Dermis blood vessel endothelial cell (primary cell): ENCODE results near the gene NOX5. TPM values are rescaled to one million over a fixed set of nuclear protein-coding genes. Genes with fewer than 3 reads are reported as not detected.

Source experiments
- DNase-seq: peaks from one replicate; pipeline ENCODE4 v3.0.0; 2010
- total RNA-seq: library from RNA; depleted of rRNA; stranded (reverse); fragments of >200 nt; gene quantifications from 2 replicates; pipeline ENCODE4 v1.2.3, GENCODE V29; 2014

The NOX5 gene
- total RNA-seq, 1 donor from 2014 or later, result under 0.01 TPM

DNA sequence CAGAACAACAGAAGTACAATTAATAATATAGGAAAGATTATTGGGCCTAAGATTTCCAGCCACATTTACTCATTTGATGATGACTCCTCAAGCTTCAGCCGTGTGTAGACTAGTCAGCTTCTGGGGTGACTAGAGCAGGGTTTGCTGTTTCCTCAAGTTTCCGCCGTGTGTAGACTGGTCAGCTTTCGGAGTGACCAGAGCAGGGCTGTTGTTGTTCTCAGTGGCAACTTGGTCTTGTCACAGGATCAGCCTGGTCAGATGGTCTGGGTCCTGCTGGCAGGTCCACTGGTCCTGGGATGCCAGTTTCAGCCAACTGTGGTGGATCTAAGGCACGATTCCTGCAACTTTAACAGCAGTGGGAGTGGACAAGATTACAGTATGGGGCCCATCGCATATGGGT, 21.8 kb upstream of the NOX5 start:
- DNase-seq, result no peak

DNA sequence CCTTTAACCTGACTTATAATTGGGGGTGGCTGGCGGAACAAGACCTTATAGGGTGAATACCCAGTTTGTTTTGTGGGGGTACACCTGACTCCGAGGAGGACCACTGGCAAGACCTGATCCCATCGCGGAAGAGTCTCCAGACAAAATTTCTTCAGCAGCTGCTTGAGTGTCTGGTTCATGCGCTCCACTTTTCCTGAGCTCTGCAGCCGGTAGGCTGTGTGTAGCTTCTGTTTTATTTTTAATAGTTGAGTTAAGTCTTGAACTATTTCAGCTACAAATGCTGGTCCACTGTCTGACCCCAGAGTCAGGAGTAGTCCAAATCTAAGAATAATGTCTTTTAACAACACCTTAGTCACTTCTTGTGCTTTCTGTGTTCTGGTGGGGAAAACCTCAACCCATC, 21.2 kb upstream of the NOX5 start:
- DNase-seq, result no peak

DNA sequence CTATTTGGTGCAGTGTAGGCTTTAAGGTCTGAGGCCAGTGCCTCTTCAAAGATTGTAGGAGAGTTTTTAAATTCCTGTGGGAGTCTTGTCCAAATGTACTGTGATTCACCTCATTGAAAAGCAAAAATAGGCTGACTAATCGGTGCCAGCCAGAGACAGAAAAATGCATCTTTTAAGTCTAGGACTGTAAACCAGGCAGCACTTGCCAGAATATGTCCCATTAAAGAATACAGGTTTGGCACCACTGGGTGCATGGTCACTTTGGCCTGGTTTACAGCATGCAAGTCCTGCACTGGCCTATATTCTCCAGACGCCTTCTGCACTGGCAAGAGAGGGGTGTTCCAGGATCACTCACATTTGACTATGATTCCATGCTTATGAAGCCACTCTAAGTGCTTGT, 20.3 kb upstream of the NOX5 start:
- DNase-seq, result no peak

DNA sequence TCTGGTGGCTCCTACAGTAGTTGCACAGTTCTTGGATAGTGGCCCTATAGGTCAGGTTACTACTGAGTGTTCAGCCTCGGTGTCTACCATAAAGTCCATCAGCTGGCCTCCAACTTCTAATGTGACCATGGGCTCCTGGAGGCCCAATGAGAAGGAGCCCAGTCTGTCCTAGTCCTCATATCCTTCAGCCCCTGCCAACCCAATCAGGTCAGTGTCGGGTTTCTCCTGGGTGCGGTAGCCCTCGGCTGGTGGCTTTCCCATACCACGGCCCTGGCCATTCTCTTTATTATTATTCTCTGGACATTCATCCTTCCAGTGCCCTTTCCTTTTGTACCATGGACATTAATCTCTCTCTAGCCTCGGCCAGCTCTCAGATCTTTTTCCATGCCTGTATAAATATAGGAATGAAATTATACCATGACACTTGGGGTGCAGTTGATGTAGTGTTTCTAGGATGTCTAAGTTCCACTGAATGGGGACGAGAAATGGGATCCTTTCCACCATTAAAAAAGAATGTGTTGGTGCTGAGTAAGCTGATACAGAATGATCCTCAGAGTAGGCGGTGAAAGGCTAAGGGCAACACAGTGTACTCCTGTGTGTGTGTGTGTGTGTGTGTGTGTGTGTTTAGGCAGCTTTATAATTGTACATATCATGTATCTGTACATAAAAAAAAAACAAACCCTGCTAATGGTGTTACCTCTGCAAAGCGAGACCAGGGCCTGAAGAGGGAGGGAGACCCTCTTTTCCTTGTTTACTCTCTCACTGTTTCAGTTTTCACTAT, 19.3 kb upstream of the NOX5 start:
- DNase-seq, result no peak

DNA sequence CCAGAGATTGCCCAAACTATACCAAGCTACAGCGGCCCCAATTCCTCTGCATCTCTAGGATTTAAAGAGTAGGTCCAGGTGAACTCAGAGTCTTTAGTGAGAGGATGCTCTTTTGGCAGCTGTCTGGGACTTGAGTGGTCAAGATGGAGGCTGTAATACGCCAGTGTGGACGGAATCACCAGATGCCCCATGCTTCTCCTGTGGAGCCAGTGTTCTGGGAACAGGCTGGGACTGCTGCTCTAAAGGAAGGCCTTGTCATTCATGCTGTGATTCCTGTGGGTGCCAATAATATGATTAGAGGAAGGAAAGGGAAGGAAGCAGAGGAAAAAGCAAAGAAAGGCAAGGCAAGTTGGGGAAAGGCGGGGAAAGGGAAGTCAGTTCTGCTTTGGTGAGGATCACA, 17.4 kb upstream of the NOX5 start:
- no peak for DNase-seq

DNA sequence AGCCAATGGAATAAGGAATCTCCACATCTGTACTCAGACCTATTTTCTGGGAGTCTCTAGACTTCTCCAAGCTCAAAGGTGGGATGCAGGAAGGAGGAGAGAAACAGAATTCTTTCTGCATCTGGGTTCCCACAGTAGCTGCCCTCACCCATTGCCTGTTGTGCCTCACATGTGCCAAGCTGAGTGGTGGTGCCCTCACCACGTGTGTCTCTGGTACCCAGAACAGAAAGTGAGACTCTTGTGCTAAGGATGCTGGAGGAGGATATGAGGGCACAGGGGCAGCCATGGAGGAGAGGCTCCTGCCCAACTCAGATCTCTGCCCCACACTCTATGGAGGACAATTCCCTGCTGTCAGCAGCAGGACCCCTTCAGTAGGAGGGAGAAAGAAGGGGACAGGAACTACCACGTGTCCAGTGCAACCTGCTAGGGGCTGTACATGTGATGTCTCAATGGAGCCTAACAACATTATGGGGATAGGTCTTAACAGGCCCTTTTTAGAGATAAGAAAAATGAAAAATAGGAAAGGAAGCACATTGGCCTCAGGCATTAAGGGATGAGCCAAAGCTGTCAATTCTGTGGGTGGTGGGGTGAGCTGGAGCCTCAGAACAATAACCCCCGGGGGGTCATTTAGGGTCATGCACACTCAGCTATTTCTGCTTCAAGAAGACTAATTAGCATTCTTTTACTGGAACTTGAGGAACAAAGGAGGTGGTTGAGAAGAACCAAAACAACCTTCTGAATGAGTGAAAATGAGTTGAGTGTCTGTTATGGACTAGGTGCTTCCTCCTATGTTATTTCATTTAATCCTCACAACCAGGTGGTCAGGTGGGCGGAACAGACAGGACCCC, 16.3 kb upstream of the NOX5 start:
- DNase-seq, result no peak

DNA sequence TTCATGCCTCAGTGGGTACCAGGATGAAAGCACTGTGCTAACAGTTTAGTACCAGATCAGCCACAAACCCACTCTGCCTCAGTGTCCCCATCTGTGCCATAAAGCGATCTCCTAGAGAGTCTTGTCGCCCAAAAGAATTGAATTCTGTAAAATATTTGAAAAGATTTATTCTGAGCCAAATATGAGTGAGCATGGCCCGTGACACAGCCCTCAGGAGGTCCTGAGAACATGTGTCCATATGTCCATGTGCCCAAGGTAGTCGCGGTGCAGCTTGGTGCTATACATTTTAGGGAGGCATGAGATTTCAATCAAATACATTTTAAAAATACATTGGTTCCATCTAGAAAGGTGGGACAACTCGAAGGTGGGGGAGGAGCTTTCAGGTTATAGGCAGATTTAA, 15.4 kb upstream of the NOX5 start:
- no peak for DNase-seq

DNA sequence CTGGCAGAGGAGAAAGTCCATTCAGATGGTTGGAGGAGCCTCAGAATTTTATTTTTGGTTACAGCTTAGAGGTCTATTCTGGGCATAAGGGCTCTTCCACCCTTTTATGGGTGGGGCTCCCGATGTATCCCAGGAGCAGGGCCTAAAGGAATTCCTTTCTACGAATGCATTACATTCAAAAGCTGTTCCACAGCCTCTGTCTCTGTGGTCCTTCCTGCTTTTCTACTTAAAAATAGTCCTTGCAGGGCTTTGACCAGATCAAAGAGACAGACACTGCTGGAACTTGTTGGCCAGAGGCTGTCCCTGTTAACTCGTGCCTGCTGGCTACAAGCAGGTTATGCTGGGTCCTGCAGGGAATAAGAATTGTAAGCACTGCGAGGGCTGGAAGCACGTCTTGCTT, 14.4 kb upstream of the NOX5 start:
- no peak for DNase-seq

DNA sequence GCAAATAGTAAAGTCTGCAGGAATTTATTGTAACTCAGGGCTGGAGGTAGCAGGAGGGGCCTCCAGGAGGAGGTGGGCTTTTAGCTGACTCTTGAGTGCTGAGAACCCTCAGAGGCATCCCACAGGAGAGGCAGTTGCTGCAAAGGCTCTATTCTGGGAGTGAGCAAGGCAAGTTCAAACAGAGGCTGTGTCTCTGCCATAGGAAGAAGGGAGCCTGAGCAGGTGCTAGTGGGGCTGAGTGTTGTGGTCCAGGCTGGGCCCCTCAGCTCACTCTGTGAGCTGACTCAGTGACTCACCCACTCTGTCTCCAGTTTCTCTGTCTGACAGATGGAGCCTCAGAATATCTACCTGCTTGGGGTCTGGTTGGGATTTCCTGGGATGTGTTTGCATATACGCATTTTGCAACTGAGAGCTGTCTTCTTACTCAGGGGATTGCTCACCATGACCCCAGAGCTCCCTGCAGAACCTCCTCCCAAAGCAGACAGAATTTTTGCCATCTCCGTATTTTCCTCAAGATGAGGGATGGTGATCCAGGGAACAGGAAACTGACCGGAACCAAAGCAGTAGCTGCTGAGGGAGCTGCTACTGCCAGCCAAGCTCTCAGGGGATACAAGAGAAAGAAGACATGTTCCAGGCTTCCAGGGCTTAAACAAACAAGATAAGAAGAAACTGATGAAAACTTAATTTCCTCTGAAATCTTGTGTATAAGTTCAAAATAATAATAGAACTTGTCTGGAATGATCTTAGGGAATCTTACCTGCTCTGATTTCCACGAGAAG, 13.6 kb upstream of the NOX5 start:
- no peak for DNase-seq

DNA sequence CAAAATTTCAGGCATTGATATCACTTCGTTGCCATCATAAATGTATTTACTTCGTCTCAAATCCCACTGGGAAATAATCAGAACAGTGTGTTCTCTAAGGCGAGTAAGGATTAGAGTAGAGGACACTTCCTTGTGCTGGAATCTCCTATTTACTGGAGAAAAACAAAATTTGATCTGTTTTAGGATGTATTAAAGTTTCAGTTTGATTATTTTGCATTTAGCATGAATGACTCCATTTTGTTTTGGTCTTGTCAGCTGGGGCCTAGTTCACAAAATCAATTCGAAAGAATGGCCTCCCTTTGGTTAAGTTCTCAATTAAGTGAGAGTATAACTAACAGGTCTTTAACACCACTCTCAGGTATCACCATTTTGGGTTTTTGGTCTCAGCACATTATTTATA, 11.7 kb upstream of the NOX5 start:
- DNase-seq, result no peak

DNA sequence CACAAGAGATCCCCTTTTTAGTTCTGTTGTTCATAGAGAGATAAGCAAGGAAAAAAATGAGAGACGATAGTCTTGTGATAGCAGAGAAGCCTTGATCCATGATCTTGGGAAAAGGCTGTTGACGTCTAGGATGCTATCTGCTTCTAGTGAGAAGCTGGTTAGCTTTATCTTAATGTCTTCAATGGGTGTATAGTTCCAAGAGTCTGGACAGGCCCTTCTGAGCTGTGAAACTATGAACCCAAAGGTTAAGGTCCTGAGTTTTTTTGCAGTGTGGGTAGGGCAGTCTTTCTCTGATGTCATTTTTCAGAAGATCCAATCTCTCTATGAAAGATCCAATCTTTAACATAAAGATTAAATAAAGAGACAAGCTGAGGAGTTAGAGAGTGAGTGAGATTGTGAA, 10.5 kb upstream of the NOX5 start:
- DNase-seq, result no peak

DNA sequence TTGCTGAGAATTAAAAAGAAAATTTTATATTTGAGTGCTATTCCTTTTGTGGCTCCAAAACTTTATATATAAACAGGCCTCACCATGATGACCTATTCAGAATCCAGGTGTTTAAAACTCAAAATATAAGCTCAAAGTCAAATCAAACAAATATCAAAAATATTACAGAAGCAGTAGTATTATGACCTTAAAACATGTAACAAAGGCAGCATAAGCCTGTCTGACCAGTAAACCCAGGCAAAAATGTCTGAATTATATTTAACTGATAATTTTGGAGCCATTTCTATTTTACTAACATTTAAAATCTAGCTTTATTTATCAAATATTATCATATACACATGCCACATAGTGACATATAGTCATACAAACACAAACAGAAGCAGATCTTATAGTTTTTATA, 6.4 kb upstream of the NOX5 start:
- no peak for DNase-seq

DNA sequence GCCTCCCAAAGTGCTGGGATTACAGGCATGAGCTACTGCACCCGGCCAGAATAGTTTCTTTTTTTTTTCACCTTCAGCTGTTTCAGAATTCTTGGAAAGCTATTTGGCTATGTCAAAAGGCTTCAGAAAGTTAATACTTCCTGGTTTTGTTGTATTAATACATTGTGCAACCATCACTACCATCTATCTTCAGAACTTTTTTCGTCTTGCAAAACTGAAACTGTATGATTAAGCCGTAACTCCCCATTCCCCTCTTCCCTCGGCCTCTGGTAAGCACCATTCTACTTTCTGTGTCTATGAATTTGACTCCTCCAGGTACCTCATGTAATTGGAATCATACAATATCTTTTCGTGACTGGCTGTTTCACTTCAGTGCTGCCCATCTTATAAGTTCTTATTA, 5.2 kb upstream of the NOX5 start:
- DNase-seq, result no peak

DNA sequence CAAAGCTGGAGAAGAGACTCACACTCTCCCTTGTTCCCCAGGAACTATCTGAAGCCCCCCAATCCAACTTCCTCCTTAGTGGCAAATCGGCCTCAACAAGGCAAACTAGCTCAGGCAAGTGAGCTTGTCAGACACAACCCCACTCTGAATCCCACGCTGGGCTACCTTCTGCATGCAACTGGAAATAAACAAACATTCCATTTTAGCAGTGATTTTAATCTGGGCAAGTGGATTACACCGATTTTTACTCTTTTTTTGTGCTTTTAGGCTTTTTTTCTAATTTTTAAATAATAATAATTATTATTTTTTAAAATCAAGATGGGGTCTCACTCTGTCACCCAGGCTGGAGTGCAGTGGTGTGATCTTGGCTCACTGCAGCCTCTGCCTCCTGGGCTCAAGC, 2.9 kb upstream of the NOX5 start:
- DNase-seq, result no peak

DNA sequence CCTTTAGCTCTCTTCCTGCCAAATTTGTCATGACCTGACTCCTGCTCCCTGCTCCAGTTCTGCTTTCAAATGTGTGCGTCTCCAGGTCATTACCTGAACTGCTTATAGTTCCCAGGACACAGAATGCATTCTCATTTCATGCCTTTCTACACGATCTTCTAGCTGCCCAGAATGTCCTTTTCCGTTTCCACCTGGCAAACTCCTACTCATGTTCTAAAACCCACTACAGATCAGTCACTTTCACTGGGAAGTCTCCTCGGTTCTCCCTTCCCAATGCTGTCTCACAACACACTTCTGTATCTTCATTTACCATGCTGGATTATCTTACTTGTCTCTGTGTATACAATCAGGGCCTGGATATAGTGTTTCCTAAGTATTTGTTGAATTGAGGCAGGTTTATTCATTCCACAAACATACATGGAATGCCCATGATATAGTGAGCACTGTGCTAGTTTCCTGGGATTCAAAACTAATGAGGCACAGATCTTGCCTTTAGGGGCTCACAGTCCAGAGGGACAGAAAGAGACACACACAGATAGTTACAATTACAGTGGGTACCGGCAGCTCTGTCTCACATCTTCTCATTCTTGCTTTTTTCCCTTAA, 1.6 kb upstream of the NOX5 start:
- no peak for DNase-seq

DNA sequence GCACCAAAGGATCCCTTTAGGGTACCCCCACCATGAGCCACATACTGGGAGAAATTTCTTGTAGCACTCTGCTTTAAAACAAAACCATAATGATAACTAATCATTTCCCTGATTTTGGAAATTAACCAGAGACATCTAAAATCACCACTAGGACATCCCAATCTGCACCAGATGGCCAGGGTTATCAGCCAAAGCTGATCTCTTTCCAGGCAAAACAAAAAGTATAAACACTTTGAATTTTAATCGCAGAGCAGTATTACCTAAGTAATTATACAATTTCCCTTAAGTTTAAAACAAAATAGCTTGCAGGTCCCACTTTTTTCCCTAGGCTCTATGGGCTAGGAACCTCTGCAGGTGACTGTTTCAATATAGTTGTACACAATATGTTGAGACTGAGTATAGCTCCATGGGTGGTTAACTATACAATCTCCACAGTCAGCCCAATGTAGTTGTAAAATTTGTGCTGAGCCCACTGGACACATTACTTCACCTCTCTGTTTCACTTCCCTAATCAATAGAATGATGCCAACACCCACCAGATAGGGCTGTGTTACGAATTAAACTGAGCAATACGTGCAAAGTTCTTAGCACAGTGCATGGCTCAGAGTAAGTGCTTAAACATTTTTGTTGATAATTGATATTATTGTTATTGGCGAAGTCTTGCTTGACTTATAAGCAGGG, 629 bp upstream of the NOX5 start:
- DNase-seq, result no peak

DNA sequence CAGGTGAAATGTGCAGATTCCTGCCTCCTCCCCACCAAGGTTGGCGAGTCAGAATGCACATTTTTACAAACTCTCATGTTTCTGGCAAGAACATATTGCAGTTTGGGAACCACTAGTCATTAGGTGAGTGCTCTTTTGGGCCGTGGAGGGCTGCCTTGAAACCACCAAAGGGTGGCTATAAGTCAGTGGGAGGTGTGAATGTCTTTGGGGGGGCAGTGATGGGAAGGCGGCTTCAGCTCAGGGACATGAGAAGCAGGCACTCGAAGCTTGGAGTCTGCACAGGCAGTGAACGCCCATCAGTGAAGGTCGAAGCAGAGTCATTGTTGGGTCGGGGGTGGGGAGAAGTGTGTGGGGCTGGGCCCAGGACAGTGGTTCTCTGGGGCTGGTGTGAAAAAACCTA, 1.1 kb downstream of the NOX5 start:
- DNase-seq, result no peak

DNA sequence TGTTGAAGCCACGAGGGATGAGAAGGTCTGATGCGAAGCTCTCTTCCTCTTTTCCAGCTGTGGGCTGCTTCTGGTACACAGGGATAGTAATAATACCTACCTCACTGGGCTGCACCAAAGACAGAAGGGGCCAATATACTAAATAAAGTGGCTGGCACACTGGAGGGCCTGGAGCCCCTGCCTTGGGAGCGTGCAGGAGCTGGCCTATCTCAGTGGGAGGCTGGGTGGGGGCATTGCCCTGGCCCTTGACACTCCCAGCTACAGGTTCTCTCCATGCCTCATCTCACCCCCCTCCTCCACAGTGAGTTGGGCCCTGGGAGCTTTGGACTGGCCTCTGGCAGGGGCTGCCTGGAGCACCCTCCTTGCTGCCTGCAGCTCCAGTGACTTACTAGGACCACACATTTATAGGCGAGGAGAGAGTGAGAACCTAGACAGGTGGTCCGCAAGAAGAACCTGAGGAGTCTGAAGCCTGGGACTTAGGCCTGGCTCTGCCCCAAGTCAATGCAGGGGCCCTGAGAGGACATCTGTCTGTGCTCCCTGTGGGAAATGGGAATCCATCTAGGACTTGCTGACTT, 1.6 kb downstream of the NOX5 start:
- no peak for DNase-seq

DNA sequence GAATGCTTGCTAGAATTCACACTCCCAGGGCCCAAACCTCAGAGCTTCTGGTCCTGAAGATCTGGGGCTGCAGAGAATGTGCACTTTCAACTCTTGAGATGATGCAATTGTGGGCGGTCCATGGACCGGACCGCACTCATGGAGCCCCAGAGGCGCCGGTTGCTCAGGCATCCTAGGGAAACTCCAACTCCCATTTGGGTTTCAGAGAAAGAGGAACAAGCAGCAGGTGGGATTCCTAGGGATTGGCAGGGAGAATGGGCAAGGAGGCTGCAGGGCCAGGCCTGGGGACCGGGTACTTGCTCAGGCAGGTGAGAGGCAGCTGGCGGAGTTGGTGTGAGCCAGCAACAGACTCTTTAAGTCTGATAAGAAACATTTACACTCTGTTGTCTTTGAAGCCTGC, 3.5 kb downstream of the NOX5 start:
- no peak for DNase-seq

DNA sequence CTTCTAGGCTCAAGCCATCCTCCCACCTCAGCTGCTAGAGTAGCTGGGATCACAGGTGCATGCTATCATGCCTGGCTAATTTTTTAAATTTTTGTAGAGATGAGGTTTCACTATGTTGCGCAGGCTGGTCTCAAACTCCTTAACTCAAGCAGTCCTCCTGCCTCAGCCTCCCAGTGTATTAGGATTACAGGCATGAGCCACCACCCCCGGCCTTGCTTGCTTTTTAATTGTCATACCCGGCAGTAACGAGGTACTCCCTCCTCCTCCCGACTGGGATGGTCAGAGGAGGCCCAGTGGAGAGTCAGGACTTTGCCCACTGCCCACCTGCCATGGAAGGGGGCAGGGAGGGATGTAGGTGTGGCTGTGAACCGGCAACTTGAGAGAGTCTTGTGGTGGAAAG, 4.5 kb downstream of the NOX5 start:
- DNase-seq, result no peak

DNA sequence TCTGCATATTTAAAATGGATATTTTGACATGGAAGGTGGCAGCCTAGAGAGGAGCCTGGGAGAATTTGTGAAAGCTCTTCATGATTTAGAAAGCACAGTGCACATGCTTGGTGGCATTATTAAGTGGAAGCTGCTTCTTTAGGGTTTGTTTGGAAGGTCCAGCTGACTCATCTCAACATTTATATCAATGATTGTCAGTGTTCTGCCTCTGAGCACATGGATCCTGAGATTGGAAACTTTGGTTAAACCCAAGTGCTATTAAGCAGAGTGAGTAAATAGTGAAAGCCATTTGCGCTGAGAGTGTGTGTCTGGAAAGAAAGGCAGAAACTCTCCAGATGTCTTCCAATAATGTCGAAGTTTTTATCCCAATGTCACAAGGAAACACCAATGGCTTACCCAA, 7.4 kb downstream of the NOX5 start:
- DNase-seq, result no peak

DNA sequence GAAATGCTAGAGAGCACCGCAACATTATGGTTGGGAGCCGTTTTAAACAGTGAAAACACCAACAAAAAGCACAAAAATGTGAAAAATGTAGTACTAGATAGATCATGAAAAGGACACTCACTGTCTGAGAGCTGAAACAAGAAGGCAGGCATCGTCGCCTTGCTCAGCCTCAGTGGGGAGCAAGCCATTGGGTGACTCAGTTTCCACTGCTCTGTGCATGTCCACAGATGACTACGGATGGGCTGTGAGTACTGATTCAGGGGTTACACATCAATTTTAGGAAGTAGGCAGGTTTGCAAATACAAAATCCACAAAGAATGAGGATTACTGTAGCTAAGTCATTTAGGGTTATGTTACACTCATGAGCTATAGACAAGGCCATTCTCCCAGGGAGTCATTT, 10.8 kb downstream of the NOX5 start:
- no peak for DNase-seq
